ENCODE measurements around the gene LIPI.
"Not testable (repeated sequence)": the region's sequence is repeated elsewhere in the genome, so short reads cannot be mapped to it uniquely, and the experiment has no call there.

The LIPI gene

GRCh38 chr21:14120091-14120734 lies 90.5 kb downstream of the LIPI start:
- H3K27ac ChIP-seq, result no peak overlapping the region
- DNase-seq (ENCODE audit: low read depth, low spot score), result no peak

- no peak overlapping the region for H3K27ac ChIP-seq
These were observed 91.7 kb downstream of the LIPI start for GRCh38 chr21:14119038-14119437.

GRCh38 chr21:14116080-14116481 lies 94.7 kb downstream of the LIPI start:
- no peak overlapping the region for H3K27ac ChIP-seq

More at GRCh38 chr21:14119038-14119437, 91.7 kb downstream of the LIPI start:
- DNase-seq (ENCODE audit: low read depth, low spot score), result no peak

DNA sequence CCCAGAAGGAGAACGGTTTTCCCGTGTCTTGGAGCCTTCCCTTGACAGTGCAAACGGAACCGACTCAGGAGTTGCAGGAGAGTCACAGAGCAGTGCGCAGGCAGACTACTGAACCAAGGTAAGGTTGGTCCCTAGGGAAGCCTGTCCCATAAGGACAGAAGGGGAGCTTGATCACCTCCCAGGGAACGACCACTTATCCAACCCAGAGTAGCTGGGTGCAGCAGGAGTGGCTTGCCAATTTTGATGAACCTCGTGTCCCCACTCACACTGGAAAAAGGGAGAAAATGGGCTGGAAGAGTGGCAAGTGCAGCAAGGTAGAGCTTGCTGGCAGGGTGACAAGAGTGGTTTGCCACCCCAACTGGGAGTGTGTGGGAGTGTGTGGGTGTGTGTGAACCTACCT lies 95.1 kb downstream of the LIPI start:
- DNase-seq (ENCODE audit: low read depth, low spot score), result no peak
- no peak overlapping the region for H3K27ac ChIP-seq

More at GRCh38 chr21:14116080-14116481, 94.7 kb downstream of the LIPI start:
- no peak for DNase-seq (ENCODE audit: low read depth, low spot score)

GRCh38 chr21:14114251-14114650 lies 96.5 kb downstream of the LIPI start:
- peak overlapping the region; percentile 21 for H3K27ac ChIP-seq
- peak; percentile 43 for DNase-seq (ENCODE audit: low read depth, low spot score)

GRCh38 chr21:14104564-14104963 lies 106.2 kb downstream of the LIPI start:
- H3K27ac ChIP-seq; DNase-seq (ENCODE audit: low read depth, low spot score): not testable (repeated sequence)

- no peak for DNase-seq (ENCODE audit: low read depth, low spot score)
- no peak overlapping the region for H3K27ac ChIP-seq
These were observed 111.2 kb downstream of the LIPI start for GRCh38 chr21:14099570-14099969.

GRCh38 chr21:14097881-14098499 lies 112.8 kb downstream of the LIPI start:
- DNase-seq (ENCODE audit: low read depth, low spot score), result no peak

DNA sequence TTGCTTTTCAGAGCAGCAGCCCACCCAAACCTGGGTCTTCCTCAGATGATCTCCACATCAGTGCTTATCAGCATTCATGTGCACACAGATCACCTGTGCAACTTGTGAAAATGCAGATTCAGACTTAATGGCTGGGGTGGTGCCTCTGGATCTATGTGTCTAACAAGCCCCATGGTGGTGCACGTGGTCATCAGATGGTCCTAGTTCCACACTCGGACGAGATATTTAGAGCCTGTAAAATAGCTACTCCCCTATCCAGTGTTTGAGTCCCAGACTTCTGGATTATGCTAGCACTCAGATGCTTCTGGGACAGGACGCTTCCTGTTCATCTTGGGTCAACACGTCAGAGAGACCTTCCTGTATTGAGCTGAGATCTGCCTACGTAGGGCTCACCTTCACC lies 114.2 kb downstream of the LIPI start:
- DNase-seq (ENCODE audit: low read depth, low spot score), result no peak
- no peak overlapping the region for H3K27ac ChIP-seq

More at GRCh38 chr21:14097881-14098499, 112.8 kb downstream of the LIPI start:
- H3K27ac ChIP-seq, result no peak overlapping the region

GRCh38 chr21:14096172-14096571 lies 114.6 kb downstream of the LIPI start:
- H3K27ac ChIP-seq, result no peak overlapping the region
- DNase-seq (ENCODE audit: low read depth, low spot score), result no peak

DNA sequence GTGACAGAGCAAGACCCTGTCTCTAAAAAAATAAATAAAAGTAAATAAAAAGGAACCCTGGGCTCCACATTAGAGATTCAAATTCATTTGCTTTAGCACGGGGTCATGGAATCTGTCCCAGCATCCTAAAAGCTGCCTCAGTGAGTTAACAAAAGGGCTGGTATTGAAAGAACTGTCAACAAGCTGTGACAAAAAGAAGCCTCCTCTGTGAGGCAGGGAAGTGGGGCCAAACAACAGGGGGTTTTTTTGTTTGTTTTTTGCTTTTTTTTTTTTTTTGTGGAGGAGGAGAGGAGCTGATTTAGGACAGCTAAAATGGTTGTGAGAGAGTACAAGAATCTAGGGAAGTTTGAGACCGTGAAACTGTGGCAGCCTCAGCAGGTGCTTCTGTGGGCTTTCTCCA lies 115.7 kb downstream of the LIPI start:
- no peak overlapping the region for H3K27ac ChIP-seq
- DNase-seq (ENCODE audit: low read depth, low spot score), result no peak

GRCh38 chr21:14092834-14093560 lies 117.8 kb downstream of the LIPI start:
- H3K27ac ChIP-seq, result no peak overlapping the region
- no peak for DNase-seq (ENCODE audit: low read depth, low spot score)

GRCh38 chr21:14090184-14090583 lies 120.6 kb downstream of the LIPI start:
- DNase-seq (ENCODE audit: low read depth, low spot score), result not testable (repeated sequence)

DNA sequence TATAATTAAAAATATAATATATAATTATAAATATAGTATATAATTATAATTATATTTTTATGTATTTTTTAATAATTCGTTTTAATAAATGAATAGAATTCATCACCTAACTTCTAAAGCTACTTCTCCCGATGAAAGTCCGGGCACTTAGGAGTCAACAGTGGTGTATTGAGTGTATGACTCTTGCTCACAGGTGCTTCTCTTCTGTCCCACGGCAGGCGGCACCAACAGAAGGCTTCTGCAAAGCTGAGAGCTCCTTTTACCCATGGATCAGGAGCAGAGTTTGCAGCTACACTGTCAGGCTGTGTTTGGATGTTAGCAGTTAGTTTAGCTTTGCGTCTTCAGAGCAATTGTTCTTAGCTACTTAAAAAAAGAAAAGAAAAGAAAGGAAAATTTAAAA lies 122.4 kb downstream of the LIPI start:
- DNase-seq (ENCODE audit: low read depth, low spot score), result no peak
- no peak overlapping the region for H3K27ac ChIP-seq

More at GRCh38 chr21:14090184-14090583, 120.6 kb downstream of the LIPI start:
- not testable (repeated sequence) for H3K27ac ChIP-seq

DNA sequence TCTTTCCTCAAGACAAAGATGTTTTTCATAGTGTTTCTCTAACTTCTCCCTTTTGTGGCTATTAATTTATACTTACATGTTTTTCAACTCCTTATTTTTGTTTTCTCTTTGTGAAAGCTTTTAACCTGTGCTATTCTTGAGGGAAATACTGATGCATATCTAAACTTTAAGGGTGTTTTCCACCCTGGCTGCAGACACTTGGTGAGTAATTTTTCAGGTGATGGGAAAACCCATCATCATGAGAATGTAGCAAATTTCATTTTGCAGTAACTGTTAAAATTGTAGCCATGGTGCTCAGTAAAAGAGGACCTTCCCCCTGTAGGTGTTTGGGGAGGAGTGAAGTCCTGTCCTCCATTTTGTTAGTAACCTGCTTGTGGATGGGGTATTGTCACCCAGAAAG lies 124.2 kb downstream of the LIPI start:
- no peak for DNase-seq (ENCODE audit: low read depth, low spot score)
- no peak overlapping the region for H3K27ac ChIP-seq

DNA sequence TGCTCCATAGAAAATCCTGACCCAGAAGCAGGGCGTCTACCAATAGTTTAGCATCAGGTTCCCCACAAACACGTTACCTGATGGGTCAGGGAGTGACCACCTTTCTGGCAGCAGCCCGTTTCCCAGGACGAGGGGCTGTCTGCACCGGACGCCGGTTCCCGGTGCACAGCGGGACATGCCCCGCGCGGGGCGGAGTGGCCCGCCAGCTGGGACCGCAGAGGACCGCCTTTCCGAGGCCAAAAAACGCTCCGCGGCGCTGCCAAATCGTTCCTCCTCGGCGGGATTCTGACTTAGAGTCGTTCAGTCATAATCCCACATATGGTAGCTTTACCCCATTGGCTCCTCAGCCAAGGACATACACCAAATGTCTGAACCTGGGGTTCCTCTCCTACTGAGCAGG lies 126.1 kb downstream of the LIPI start:
- DNase-seq (ENCODE audit: low read depth, low spot score), result no peak
- H3K27ac ChIP-seq, result no peak overlapping the region

DNA sequence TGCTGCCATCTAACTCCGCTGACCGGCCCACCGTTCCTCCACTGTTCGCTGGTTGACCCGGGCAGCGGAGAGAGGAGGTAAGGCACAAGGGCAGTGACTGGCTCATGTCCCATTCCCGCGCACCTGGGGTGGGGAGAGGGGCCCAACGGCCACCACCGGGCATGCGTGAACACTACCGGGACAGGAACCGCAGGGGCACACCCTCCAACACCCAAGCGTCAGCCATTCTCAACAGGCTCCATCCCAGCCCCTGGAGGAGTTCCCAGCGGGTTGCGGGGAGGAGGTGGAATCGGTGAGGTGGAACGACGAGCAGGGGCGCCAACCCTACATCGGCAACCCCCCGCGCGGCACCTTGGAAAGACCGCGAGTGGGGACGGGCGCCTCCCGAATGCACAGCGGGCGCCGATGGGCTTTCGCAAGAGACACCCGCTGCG lies 126.7 kb downstream of the LIPI start:
- DNase-seq (ENCODE audit: low read depth, low spot score), result no peak
- H3K27ac ChIP-seq, result no peak overlapping the region

DNA sequence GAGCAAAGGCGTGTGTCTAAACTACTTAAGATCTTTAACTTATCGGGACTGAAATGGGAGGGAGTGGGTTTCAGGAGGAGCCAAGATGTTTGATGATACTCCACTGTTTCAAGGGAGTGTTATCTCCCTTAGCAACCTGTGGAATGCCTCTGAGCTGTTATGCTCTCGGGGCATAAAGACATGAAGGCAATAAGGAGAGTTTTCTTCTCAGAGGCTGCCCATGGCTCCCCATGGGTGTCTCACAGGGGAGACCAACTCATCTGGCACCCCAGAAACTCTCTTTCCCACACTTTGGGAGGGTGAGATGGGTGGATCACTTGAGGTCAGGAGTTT lies 130.0 kb downstream of the LIPI start:
- no peak for DNase-seq (ENCODE audit: low read depth, low spot score)
- no peak overlapping the region for H3K27ac ChIP-seq

GRCh38 chr21:14080040-14080763 lies 130.6 kb downstream of the LIPI start:
- no peak overlapping the region for H3K27ac ChIP-seq
- DNase-seq (ENCODE audit: low read depth, low spot score), result no peak

- no peak overlapping the region for H3K27ac ChIP-seq
- DNase-seq (ENCODE audit: low read depth, low spot score), result no peak
These were observed 131.9 kb downstream of the LIPI start for GRCh38 chr21:14078746-14079375.
